ENCODE measurements around the gene STYXL1.
A peak's percentile ranks its signal among the peaks of the same experiment; 100 is the strongest.

STYXL1 gene

GRCh38 chr7:75995996-75996395 lies 51.8 kb downstream of the STYXL1 start:
- Histone ChIP-seq H3K27me3 (ENCODE audit: insufficient read depth, poor library complexity, severe bottlenecking) (no peaks in the 10 kb centered on the region), H3K9me3 (ENCODE audit: severe bottlenecking) (no peaks in the 10 kb centered on the region), H3K36me3 (ENCODE audit: low read depth) (peaks cover 10% of the 10 kb centered on the region; the same call in 1 of the 2 replicates), H3K4me3 (ENCODE audit: severe bottlenecking) (no peak overlapping the region), H3K27ac (ENCODE audit: poor library complexity, severe bottlenecking) (no peak overlapping the region), H3K4me1 (ENCODE audit: insufficient read depth, poor library complexity, severe bottlenecking) (no peaks in the 10 kb centered on the region)
- ATAC-seq (ENCODE audit: low read depth) (no peak), DNase-seq (ENCODE audit: low spot score) (peak; percentile 38)
- TF ChIP-seq CTCF (IDR thresholded peaks at IDR 0.05; ENCODE audit: poor library complexity, severe bottlenecking), result no peak

- no peaks in the 10 kb centered on the region for H3K9me3 ChIP-seq (ENCODE audit: severe bottlenecking)
- TF ChIP-seq CTCF (IDR thresholded peaks at IDR 0.05; ENCODE audit: poor library complexity, severe bottlenecking), result no peak
- no peak for ATAC-seq (ENCODE audit: low read depth)
- H3K4me3 ChIP-seq (ENCODE audit: severe bottlenecking), result peak overlapping the region; percentile 65
- no peak overlapping the region for H3K27ac ChIP-seq (ENCODE audit: poor library complexity, severe bottlenecking)
- no peaks in the 10 kb centered on the region for H3K27me3 ChIP-seq (ENCODE audit: insufficient read depth, poor library complexity, severe bottlenecking)
- H3K4me1 ChIP-seq (ENCODE audit: insufficient read depth, poor library complexity, severe bottlenecking), result no peaks in the 10 kb centered on the region
- peaks cover 10% of the 10 kb centered on the region; the same call in 1 of the 2 replicates for H3K36me3 ChIP-seq (ENCODE audit: low read depth)
- peak; percentile 32 for DNase-seq (ENCODE audit: low spot score)
These were observed 52.7 kb downstream of the STYXL1 start for GRCh38 chr7:75995052-75995471.

GRCh38 chr7:75994388-75995051 lies 53.3 kb downstream of the STYXL1 start, which contains the start of gene TMEM120A:
TSS of gene TMEM120A (minus strand) at chr7:75994595. CDS start at chr7:75994570, 25 bp downstream.
- Histone ChIP-seq H3K4me1 (ENCODE audit: insufficient read depth, poor library complexity, severe bottlenecking) (no peaks in the 10 kb centered on the region), H3K27me3 (ENCODE audit: insufficient read depth, poor library complexity, severe bottlenecking) (no peaks in the 10 kb centered on the region), H3K27ac (ENCODE audit: poor library complexity, severe bottlenecking) (peak within 1 kb of the TSS; percentile 20), H3K4me3 (ENCODE audit: severe bottlenecking) (peak within 1 kb of the TSS; percentile 65), H3K36me3 (ENCODE audit: low read depth) (peaks cover 10% of the 10 kb centered on the region; the same call in 1 of the 2 replicates), H3K9me3 (ENCODE audit: severe bottlenecking) (no peaks in the 10 kb centered on the region)
- DNase-seq (ENCODE audit: low spot score), result peak; percentile 95
- ATAC-seq (ENCODE audit: low read depth), result peak; percentile 93
- peak; percentile 11 for TF ChIP-seq CTCF (IDR thresholded peaks at IDR 0.05; ENCODE audit: poor library complexity, severe bottlenecking)

- DNase-seq (ENCODE audit: low spot score) (peak; percentile 44), ATAC-seq (ENCODE audit: low read depth) (peak; percentile 48)
- TF ChIP-seq CTCF (IDR thresholded peaks at IDR 0.05; ENCODE audit: poor library complexity, severe bottlenecking), result no peak
These were observed 54.0 kb downstream of the STYXL1 start for GRCh38 chr7:75993689-75994387.

More at GRCh38 chr7:75993689-75994387, 54.0 kb downstream of the STYXL1 start:
- no peaks in the 10 kb centered on the region for H3K27me3 ChIP-seq (ENCODE audit: insufficient read depth, poor library complexity, severe bottlenecking)
- H3K9me3 ChIP-seq (ENCODE audit: severe bottlenecking), result no peaks in the 10 kb centered on the region
- H3K4me3 ChIP-seq (ENCODE audit: severe bottlenecking), result peak overlapping the region; percentile 65
- peaks cover 9% of the 10 kb centered on the region; the same call in 1 of the 2 replicates for H3K36me3 ChIP-seq (ENCODE audit: low read depth)
- peak overlapping the region; percentile 20 for H3K27ac ChIP-seq (ENCODE audit: poor library complexity, severe bottlenecking)
- H3K4me1 ChIP-seq (ENCODE audit: insufficient read depth, poor library complexity, severe bottlenecking), result no peaks in the 10 kb centered on the region
